CD4-positive, alpha-beta T cell (primary cell): ENCODE measurements around the gene PNKP. TPM values are rescaled to one million over a fixed set of nuclear protein-coding genes. Genes with fewer than 3 reads are reported as not detected.
A peak's percentile ranks its signal among the peaks of the same experiment; 100 is the strongest.

Experiments
- ATAC-seq: fragments of 200-7000 bp; cut with Tn5 transposase; one replicate; pipeline ENCODE4 v1.10.0; 2022; ENCODE audit warnings: mild to moderate bottlenecking; ENCODE audit not compliant: poor library complexity
- CTCF ChIA-PET: fragments of 350-600 bp; sonication (Branson Sonifier 250); formaldehyde crosslinking; loops from one replicate; lab custom pipeline; 2021; ENCODE audit warnings: antibody characterized with exemption, inconsistent platforms; lab: Charles Lee
- POLR2A ChIA-PET: fragments of 350-600 bp; sonication (Branson Sonifier 250); formaldehyde crosslinking; loops from one replicate; lab custom pipeline; 2021; ENCODE audit warnings: antibody characterized with exemption, inconsistent platforms; lab: Charles Lee
- DNase-seq, 14 experiments: peaks; one replicate each; pipeline ENCODE4 v3.0.0-alpha.2; 2013 to 2020; ENCODE audit warnings: mixed read lengths in 2 of 14
- H3K27ac ChIP-seq, 2 donors: one replicate each; pipeline versions ENCODE4 v1.5.1 to v1.7.0; 2013; ENCODE audit warnings: low read length in 2 of 2, low read depth in 1 of 2, mild to moderate bottlenecking in 1 of 2
- H3K27me3 ChIP-seq, 2 experiments: 1 replicate in 1 of 2; 2 replicates in 1 of 2; pipeline versions ENCODE4 v1.6.1 to v1.7.0; 2013; ENCODE audit warnings: low read length in 2 of 2, control low read depth in 1 of 2, mild to moderate bottlenecking in 1 of 2, moderate library complexity in 1 of 2; ENCODE audit not compliant: insufficient read depth in 2 of 2, control insufficient read depth in 1 of 2
- H3K36me3 ChIP-seq: one replicate; pipeline ENCODE4 v1.6.1; 2013; ENCODE audit warnings: low read length, control low read depth; ENCODE audit not compliant: insufficient read depth
- H3K4me1 ChIP-seq: one replicate; pipeline ENCODE4 v1.6.1; 2013; ENCODE audit warnings: low read length, control low read depth; ENCODE audit not compliant: insufficient read depth
- H3K4me3 ChIP-seq: one replicate; pipeline ENCODE4 v1.5.1; 2013; ENCODE audit warnings: mild to moderate bottlenecking, low read length, moderate library complexity
- H3K9me3 ChIP-seq, 2 experiments: 1 replicate in 1 of 2; 2 replicates in 1 of 2; pipeline versions ENCODE4 v1.6.1 to v1.7.0; 2013; ENCODE audit warnings: low read length in 2 of 2, mild to moderate bottlenecking in 2 of 2, control low read depth in 1 of 2, moderate library complexity in 1 of 2; ENCODE audit not compliant: control insufficient read depth in 1 of 2, insufficient read depth in 1 of 2
- H3K27ac Mint-ChIP-seq: one replicate; pipeline ENCODE4 v1.8.0; 2020; ENCODE audit warnings: mixed read lengths
- H3K27me3 Mint-ChIP-seq: one replicate; pipeline ENCODE4 v1.8.0; 2021; ENCODE audit warnings: mixed read lengths
- H3K36me3 Mint-ChIP-seq: one replicate; pipeline ENCODE4 v1.8.0; 2021; ENCODE audit warnings: low read depth, mixed read lengths
- H3K4me1 Mint-ChIP-seq: one replicate; pipeline ENCODE4 v1.8.0; 2021; ENCODE audit warnings: low read depth, mixed read lengths
- H3K4me3 Mint-ChIP-seq: one replicate; pipeline ENCODE4 v1.8.0; 2020; ENCODE audit warnings: mild to moderate bottlenecking, mixed read lengths
- H3K9me3 Mint-ChIP-seq: one replicate; pipeline ENCODE4 v1.8.0; 2020; ENCODE audit warnings: mixed read lengths
- CTCF ChIP-seq: fragments of 200-600 bp; IDR thresholded peaks from one replicate; pipeline ENCODE4 v1.8.0; 2022; ENCODE audit warnings: antibody characterized with exemption, mild to moderate bottlenecking
- intact Hi-C, 2 experiments: fragments of 100-400 bp; cut with DNase I in 1 of 2; cut with micrococcal nuclease in 1 of 2; formaldehyde crosslinking; loops; one replicate each; pipeline versions ENCODE4 v1.15.1 to v1.9.0; 2023 to 2025; cut with DNase I, micrococcal nuclease
- total RNA-seq, 174 experiments: library from RNA in 2 of 174; stranded (reverse) in 2 of 174; gene quantifications; one replicate each; pipeline ENCODE4 v1.2.3 and lab custom pipeline; 2021 to 2026

The PNKP gene
- total RNA-seq, 2 experiments from 2014 or later: 96.1 to 98.1 TPM

GRCh38 chr19:49818649-49819370 lies 48.6 kb downstream of the PNKP start:
- ATAC-seq: no peak
- POLR2A ChIA-PET: interaction anchor here (0.8 to 2.6 kb wide), 8 partner anchors 11 to 101 kb away, joined by 3 to 14 read pairs (median 4); partner anchors contain the start of genes AKT1S1, PNKP and PTOV1
- peak overlapping the region; percentile 99 for H3K4me3 Mint-ChIP-seq

GRCh38 chr19:49817964-49818648 lies 49.3 kb downstream of the PNKP start, which contains the start of gene MED25:
TSS of gene MED25 (plus strand) at chr19:49818289. CDS start at chr19:49818342, 53 bp downstream.
- Histone ChIP-seq H3K27me3 (no peaks in the 10 kb centered on the region), H3K36me3 (peaks cover 11% of the 10 kb centered on the region), H3K4me1 (peaks cover 34% of the 10 kb centered on the region), H3K9me3 (no peaks in the 10 kb centered on the region), H3K4me3 (peak within 1 kb of the TSS; percentile 66), H3K27ac (peak within 1 kb of the TSS; percentile 96 to 97)
- H3K4me3 Mint-ChIP-seq: peak within 1 kb of the TSS; percentile 99
- intact Hi-C loops: loop anchor here (2.0 to 10.0 kb wide), 5 partner anchors 34 to 323 kb away; partner anchors contain the start of genes ATF5 (in 1 of the 2), NUP62 (in 1 of the 2), PNKP (in 1 of the 2) and PTOV1 (in 1 of the 2)
- H3K4me1 Mint-ChIP-seq: peaks cover 35% of the 10 kb centered on the region
- TF ChIP-seq CTCF: peak; percentile 38
- ChIA-PET POLR2A (interaction anchor here (0.8 to 2.6 kb wide), 9 partner anchors 11 to 112 kb away, joined by 3 to 14 read pairs (median 5); partner anchors contain the start of genes AKT1S1, AP2A1, NUP62 and PNKP), CTCF (no interaction called here)
- peaks cover 26% of the 10 kb centered on the region for H3K36me3 Mint-ChIP-seq
- ATAC-seq (peak; percentile 60), DNase-seq (peak; percentile 78 to 96 (median 86))
- no peaks in the 10 kb centered on the region for H3K9me3 Mint-ChIP-seq
- H3K27me3 Mint-ChIP-seq: no peaks in the 10 kb centered on the region
- H3K27ac Mint-ChIP-seq: peak within 1 kb of the TSS; percentile 99

More at GRCh38 chr19:49818649-49819370, 48.6 kb downstream of the PNKP start:
- H3K27ac Mint-ChIP-seq: peak overlapping the region; percentile 99
- no peaks in the 10 kb centered on the region for H3K9me3 Mint-ChIP-seq
- H3K4me1 ChIP-seq: peaks cover 32% of the 10 kb centered on the region
- H3K36me3 Mint-ChIP-seq: peaks cover 28% of the 10 kb centered on the region
- H3K27ac ChIP-seq: peak overlapping the region; percentile 96 to 97
- H3K27me3 ChIP-seq: no peaks in the 10 kb centered on the region
- CTCF ChIA-PET: interaction anchor here (0.8 kb wide), 1 partner anchor 138 kb away, joined by 3 read pairs; no protein-coding TSS in a partner anchor
- peaks cover 18% of the 10 kb centered on the region for H3K36me3 ChIP-seq
- no peaks in the 10 kb centered on the region for H3K9me3 ChIP-seq
- H3K4me1 Mint-ChIP-seq: peaks cover 33% of the 10 kb centered on the region
- peak overlapping the region; percentile 66 for H3K4me3 ChIP-seq
- no peak for TF ChIP-seq CTCF
- H3K27me3 Mint-ChIP-seq: no peaks in the 10 kb centered on the region
- intact Hi-C loops: loop anchor here (1.0 to 10.0 kb wide), 5 partner anchors 31 to 324 kb away; partner anchors contain the start of genes ATF5 (in 1 of the 2), NUP62 (in 1 of the 2), PNKP (in 1 of the 2) and PTOV1 (in 1 of the 2)
- no peak for DNase-seq

DNA sequence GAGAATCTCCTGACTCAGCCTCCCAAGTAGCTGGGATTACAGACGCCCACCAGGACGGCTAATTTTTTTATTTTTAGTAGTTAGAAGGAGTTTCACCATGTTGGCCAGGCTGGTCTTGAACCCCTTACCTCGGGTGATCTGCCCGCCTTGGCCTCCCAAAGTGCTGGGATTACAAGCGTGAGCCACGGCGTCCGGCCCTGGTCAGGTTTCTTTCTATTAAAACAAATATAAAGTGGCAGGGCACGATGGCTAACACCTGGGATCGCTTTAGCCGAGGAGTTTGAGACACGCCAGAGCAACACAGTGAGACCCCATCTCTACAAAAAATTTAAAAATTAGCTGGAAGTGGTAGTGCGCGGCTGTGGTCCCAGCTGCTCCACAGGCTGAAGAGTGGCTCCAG lies 50.8 kb downstream of the PNKP start:
- Mint-ChIP-seq H3K36me3 (peaks cover 27% of the 10 kb centered on the region), H3K27ac (peak overlapping the region; percentile 99), H3K27me3 (no peaks in the 10 kb centered on the region), H3K9me3 (no peaks in the 10 kb centered on the region), H3K4me3 (no peak overlapping the region), H3K4me1 (peaks cover 46% of the 10 kb centered on the region)
- ChIA-PET POLR2A (interaction anchor here (2.6 kb wide), 1 partner anchor 52 kb away, joined by 14 read pairs; the partner anchor contains the start of gene PNKP), CTCF (no interaction called here)
- H3K4me1 ChIP-seq: peaks cover 45% of the 10 kb centered on the region
- no peaks in the 10 kb centered on the region for H3K27me3 ChIP-seq
- H3K27ac ChIP-seq: peak overlapping the region in 1 of 2 donors; percentile 97
- no peak for ATAC-seq
- TF ChIP-seq CTCF: no peak
- H3K9me3 ChIP-seq: no peaks in the 10 kb centered on the region
- intact Hi-C loops: loop anchor here (2.0 to 10.0 kb wide), 3 partner anchors 36 to 322 kb away; partner anchors contain the start of genes PTOV1 (in 1 of the 2) and RPS11 (in 1 of the 2)
- no peak for DNase-seq
- no peak overlapping the region for H3K4me3 ChIP-seq
- peaks cover 8% of the 10 kb centered on the region for H3K36me3 ChIP-seq
